Measurements from ENCODE around the gene SCARF1.
A peak's percentile ranks its signal among the peaks of the same experiment; 100 is the strongest.

Gene SCARF1

GRCh38 chr17:1627982-1628855 lies 17.3 kb downstream of the SCARF1 start, which contains the start of gene SLC43A2:
Gene SLC43A2, minus strand, starts transcription at chr17:1628834. Its CDS starts 960 bp downstream, at chr17:1627874.
- peak; percentile 95 for DNase-seq (ENCODE audit: low spot score)

GRCh38 chr17:1627182-1627981 lies 18.1 kb downstream of the SCARF1 start:
- DNase-seq (ENCODE audit: low spot score), result no peak

GRCh38 chr17:1626333-1626732 lies 19.2 kb downstream of the SCARF1 start:
- DNase-seq (ENCODE audit: low spot score), result no peak

- DNase-seq (ENCODE audit: low spot score), result no peak
Observed at GRCh38 chr17:1625581-1625980, 20.0 kb downstream of the SCARF1 start.

- DNase-seq (ENCODE audit: low spot score), result no peak
Observed at GRCh38 chr17:1625053-1625452, 20.5 kb downstream of the SCARF1 start.

GRCh38 chr17:1624650-1625049 lies 20.9 kb downstream of the SCARF1 start:
- no peak for DNase-seq (ENCODE audit: low spot score)

- DNase-seq (ENCODE audit: low spot score), result no peak
Observed at GRCh38 chr17:1623057-1623630, 22.4 kb downstream of the SCARF1 start.

- no peak for DNase-seq (ENCODE audit: low spot score)
Observed at GRCh38 chr17:1621273-1621954, 24.1 kb downstream of the SCARF1 start.

GRCh38 chr17:1620486-1620885 lies 25.0 kb downstream of the SCARF1 start:
- DNase-seq (ENCODE audit: low spot score), result no peak

- DNase-seq (ENCODE audit: low spot score), result no peak
Observed at GRCh38 chr17:1617620-1618174, 27.8 kb downstream of the SCARF1 start.

GRCh38 chr17:1616101-1616500 lies 29.4 kb downstream of the SCARF1 start:
- no peak for DNase-seq (ENCODE audit: low spot score)

- DNase-seq (ENCODE audit: low spot score), result no peak
Observed at GRCh38 chr17:1612400-1612799, 33.1 kb downstream of the SCARF1 start.

GRCh38 chr17:1611715-1612114 lies 33.8 kb downstream of the SCARF1 start:
- DNase-seq (ENCODE audit: low spot score), result no peak

GRCh38 chr17:1608676-1609075 lies 36.9 kb downstream of the SCARF1 start:
- no peak for DNase-seq (ENCODE audit: low spot score)

- DNase-seq (ENCODE audit: low spot score), result no peak
Observed at GRCh38 chr17:1607971-1608320, 37.6 kb downstream of the SCARF1 start.

- DNase-seq (ENCODE audit: low spot score), result no peak
Observed at GRCh38 chr17:1606352-1606985, 39.1 kb downstream of the SCARF1 start.

GRCh38 chr17:1605681-1606351 lies 39.7 kb downstream of the SCARF1 start:
- DNase-seq (ENCODE audit: low spot score), result no peak

- no peak for DNase-seq (ENCODE audit: low spot score)
Observed at GRCh38 chr17:1604831-1605528, 40.6 kb downstream of the SCARF1 start.

GRCh38 chr17:1601571-1601970 lies 44.0 kb downstream of the SCARF1 start:
- DNase-seq (ENCODE audit: low spot score), result no peak

GRCh38 chr17:1598399-1599095 lies 47.0 kb downstream of the SCARF1 start:
- no peak for DNase-seq (ENCODE audit: low spot score)
